ENCODE data around the gene DHX9.

Gene DHX9

GRCh38 chr1:182839209-182840066 is at the start of gene DHX9:
Gene DHX9 (plus strand): TSS chr1:182839347. CDS start chr1:182842567, 3,220 bp downstream.
- DNase-seq: peak; percentile 53 to 99 (median 94)

DNA sequence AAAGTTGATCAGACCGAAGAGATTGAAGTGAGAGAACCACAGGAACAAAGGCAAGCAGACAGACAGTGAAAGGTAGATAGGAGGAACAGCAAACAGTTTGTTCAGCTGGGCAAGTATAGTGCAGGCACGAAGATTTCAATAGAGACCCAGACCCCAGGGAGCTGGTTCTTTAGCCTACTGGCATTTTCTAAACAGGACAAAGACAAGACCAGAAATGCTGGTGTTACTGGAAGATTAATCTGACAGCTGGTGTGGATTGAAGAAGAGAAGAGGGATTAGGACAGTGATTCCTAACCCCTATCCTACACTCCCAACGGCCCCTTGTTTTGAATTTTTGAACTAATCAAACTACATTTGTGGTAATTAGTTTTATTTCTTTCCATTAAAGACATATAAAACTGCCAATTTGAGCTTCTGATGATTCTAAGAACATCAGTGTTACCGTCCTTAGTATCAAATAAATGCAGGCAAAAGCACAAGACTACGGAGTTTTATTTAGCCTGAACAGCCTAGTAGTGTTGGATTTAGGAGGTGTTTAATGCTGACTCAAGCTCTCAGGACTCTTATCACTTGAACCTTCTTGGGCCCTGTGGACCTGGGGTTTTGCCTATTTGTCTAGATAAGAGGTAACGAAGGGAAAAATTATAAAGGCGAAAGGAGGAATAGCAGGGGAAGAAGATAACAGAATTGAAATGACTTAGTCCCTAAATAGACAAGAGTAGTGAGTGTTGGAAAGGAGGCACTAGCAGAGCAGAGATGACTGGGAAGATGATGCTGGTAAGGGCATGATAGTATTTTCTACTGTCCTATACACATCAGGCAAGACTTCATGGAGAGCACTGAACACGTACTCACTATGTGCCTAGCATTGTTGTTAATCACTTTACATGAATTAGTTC is 47.6 kb upstream of the DHX9 start:
- no peak for DNase-seq

GRCh38 chr1:182794091-182794490 is 45.1 kb upstream of the DHX9 start:
- DNase-seq: no peak

- no peak for DNase-seq
Measured at GRCh38 chr1:182794676-182795201, 44.4 kb upstream of the DHX9 start.

DNA sequence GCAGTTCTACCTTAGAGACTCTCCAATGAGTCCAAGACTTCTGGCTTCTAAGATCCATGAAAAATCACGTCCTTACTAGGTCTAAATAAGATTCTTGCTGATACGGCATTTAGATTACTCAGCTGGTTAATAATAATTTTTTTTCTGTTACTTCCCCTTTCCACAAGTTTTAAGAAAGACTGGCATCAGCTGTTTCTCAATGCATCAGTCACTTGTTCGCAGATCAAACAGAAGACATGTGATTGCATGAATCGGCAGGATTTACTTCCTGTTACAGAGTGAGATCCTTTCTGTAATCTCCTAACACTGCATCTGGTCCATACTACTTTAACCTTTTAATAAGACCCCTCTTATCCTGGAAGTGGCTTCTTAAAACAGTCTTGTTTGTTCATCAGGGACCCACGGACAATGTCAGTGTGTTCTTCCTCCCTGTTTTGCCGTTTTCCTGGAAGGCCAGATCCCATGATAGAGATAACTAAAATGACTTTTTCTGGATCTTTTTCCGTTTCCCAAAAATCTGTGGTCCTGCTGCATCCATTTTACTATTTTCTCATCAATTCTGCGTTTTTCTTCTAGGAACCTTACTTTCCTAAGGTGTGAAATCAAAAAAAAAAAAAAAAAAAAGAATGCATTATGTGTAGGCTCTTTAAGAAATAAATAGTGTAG is 43.5 kb upstream of the DHX9 start:
- peak in 1 of 14 donors; percentile 19 for DNase-seq

DNA sequence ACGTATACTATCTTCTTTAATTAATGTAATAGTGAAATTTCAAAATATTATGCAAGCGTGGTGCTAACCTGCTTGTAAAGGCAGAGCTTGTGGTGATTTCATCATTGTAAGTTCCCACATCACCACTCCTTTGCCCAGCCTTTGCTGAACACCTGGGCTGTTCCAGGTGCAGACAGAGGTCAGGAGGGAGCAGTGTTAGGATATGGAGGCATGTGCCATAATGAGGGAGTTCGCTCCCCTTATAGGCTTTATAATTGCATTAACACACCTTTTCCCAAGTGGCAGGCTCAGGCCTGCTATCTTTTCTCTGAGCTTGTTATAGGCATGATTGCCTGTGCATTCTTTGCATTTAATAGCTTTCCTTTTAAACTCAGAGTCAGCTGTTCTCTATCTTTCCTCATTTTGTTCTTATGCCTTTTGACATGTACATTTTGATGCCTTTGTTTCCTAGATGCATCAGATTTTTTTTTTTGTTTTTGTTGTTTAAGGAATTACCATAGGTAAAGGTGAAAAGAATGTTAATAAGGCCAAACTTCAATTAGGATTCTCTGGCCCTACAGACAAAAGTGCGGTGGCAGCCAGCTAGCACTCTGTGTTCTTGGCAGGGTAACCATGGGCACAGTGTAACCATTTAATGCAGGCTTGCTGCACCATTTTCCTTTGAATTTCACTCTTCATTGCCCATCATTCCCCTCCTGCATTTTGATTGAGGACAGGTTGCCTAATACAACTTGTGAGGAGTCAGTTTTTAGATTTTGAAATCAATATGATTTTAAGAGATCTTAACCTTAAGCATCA is 36.9 kb upstream of the DHX9 start:
- DNase-seq: peak in 2 of 14 donors; percentile 20 to 24

DNA sequence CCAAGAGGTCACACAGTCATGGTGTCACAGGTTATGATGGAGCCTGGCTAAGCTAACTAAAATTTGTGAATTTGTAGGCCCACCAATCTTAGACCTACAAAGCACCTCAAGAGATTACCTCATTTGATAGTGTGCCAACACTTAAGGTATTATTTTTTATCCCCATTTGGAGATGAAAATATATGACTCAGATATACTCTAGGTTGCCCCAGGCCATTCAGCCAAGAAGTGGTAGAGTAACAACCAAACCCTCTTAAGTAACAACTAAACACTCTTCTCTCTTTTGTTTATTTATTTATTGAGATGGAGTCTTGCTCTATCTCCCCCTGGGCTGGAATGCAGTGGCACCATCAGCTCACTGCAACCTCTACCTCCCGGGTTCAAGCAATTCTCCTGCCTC is 35.3 kb upstream of the DHX9 start:
- no peak for DNase-seq

DNA sequence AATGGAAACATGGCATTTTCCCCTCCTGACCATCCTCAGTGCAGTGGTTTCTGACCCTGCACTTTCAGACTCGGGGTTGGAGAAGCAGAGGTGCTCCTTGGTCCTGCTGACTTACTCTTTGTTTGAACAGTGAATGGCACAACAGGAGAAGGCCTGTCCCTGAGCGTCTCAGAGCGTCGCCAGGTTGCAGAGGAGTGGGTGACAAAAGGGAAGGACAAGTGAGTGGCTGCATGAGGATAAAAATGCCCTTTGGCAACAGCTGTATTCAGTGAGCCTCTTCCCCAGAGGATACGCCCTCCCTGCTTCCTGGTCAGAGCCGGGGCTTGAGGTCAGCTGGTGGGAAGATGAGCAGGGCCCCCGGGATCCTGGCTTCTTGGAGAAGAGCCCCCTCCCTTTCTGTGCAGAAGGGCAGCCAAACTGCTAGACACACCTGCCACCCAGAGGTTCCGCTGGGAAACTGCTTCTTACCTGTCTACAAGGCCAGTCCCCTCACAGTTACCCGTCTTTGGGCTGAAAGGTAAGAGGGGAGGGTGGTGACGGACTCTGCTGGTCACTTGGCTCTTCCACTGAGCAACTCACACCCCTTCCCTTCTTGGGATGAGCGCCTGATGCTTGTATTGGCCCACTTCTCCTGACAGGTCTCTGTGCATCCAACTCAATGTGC is 33.0 kb upstream of the DHX9 start:
- no peak for DNase-seq

- no peak for DNase-seq
Measured at GRCh38 chr1:182807907-182808306, 31.2 kb upstream of the DHX9 start.

DNA sequence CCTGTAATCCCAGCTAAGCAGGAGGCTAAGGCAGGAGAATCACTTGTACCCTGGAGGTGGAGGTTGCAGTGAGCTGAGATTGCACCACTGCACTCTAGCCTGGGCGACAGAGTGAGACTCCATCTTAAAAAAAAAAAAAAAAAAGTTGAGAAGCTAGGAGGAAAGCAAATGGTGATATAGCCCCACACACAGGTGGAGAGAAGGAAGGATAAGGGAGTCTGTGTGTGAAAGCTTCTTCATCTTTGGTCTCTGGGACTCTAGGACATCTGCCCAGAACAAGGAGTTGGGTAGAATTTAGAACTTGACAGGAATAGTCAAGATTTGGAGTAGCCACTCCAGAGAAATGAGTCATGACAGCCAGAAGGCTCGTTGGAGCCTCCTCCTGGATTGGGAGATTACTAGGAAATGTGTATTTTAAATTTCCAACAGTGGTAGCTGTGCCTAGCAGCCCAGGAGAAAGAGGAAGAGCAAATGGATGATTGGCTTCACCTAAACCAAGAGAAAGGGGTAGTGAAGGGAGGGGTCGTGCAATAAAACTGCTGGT is 29.7 kb upstream of the DHX9 start:
- DNase-seq: no peak

GRCh38 chr1:182811975-182812722 is 27.0 kb upstream of the DHX9 start:
- no peak for DNase-seq

GRCh38 chr1:182816863-182817262 is 22.3 kb upstream of the DHX9 start:
- DNase-seq: no peak

DNA sequence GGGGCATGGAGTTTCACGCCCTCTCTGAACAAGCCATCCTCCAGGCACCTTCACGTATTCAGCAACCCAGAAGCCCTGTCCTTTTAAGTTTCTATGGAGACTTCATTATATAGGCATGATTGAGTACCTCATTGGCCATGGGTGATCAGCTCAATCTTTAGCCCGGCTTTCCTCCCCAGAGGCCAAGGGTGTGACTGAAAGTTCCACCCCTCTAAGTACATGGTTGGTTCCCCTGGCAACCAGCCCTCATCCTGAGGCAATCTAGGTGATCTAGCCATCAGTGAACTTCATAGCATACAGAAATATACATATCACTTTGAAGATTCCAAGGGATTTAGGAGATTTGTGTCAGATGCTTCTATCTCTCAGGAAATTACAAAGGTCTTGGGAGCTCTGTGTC is 21.3 kb upstream of the DHX9 start:
- no peak for DNase-seq

GRCh38 chr1:182823220-182823619 is 15.9 kb upstream of the DHX9 start:
- no peak for DNase-seq

DNA sequence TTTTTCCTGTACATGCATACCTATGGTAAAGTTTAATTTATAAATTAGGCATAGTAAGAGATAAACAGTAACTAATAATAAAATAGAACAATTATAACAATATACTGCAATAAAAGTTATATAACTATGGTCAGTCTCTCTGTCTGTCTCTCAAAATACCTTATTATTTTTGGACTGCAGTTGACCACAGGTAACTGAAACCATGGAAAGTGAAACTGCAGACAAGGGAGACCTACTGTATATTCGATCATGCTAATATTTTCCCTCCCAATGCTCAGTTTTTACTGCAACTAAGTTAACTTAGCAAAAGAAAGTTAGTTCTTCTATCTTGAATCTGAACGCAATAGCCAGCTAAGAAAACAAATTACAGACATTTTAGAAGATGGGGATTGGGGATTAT is 12.3 kb upstream of the DHX9 start:
- DNase-seq: no peak

DNA sequence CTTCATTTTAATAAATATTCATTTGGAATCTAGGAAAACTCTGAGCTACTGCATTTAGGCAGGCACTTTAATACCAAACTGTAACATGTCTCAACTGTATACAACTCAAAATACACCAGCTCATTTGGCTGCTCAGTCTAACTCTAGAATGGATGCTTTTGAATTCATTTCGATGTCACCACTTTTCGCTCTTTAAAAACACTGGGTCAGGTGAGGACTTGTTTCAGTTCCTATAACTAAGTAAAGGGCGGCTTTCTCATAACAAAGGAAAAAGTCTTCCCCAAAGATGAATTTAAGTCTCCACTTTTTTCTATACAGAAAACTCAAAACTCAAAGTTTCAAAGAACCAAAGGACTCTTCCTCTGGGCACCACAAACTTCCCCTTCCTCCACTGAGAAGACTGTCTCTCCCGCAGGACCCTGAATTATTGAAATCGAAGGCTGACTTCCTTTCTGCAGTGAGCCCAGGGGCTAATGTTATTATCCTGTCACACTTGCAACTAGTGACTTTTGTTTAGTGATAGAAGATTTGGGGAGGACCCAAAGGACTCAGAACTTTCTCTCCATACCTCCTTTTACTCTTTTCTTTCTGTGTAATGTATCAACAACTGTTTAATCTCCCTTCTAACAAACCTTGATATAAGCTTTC is 9.7 kb upstream of the DHX9 start:
- DNase-seq: no peak

- DNase-seq: no peak
Measured at GRCh38 chr1:182833271-182833670, 5.9 kb upstream of the DHX9 start.

- no peak for DNase-seq
Measured at GRCh38 chr1:182834326-182834725, 4.8 kb upstream of the DHX9 start.

GRCh38 chr1:182835806-182836205 is 3.3 kb upstream of the DHX9 start:
- DNase-seq: no peak

Measured in C1 segment of cervical spinal cord (tissue), 14 donors.